Esophagus muscularis mucosa (tissue), 4 donors: ENCODE data around the gene RALY. TPM values are rescaled to one million over a fixed set of nuclear protein-coding genes. Genes with fewer than 3 reads are reported as not detected.

ENCODE experiments used
- DNase-seq: peaks from one replicate; pipeline ENCODE4 v3.0.0-alpha.2; 2017; ENCODE audit errors: extremely low spot score
- H3K27ac ChIP-seq, 4 donors: fragments of 200-600 bp; sonication (generic); replicated peaks in 1 of 4; 1 replicate in 3 of 4; 2 replicates in 1 of 4; pipeline ENCODE4 v1.5.1; 2016 to 2019; ENCODE audit warnings: mild to moderate bottlenecking in 1 of 4
- H3K27me3 ChIP-seq, 4 donors: fragments of 200-600 bp; sonication (generic); one replicate each; pipeline versions ENCODE4 v1.5.1 to v1.6.0; 2016 to 2019
- H3K36me3 ChIP-seq, 4 donors: fragments of 200-600 bp; sonication (generic); one replicate each; pipeline ENCODE4 v1.5.1; 2016 to 2019
- H3K4me1 ChIP-seq, 4 donors: fragments of 200-600 bp; sonication (generic); one replicate each; pipeline ENCODE4 v1.5.1; 2016 to 2019
- H3K4me3 ChIP-seq, 4 donors: fragments of 200-600 bp; sonication (generic); 1 replicate in 2 of 4; 2 replicates in 2 of 4; pipeline ENCODE4 v1.5.1; 2016 to 2019; ENCODE audit warnings: mild to moderate bottlenecking in 4 of 4, moderate library complexity in 1 of 4
- H3K9me3 ChIP-seq, 4 donors: fragments of 200-600 bp; sonication (generic); 1 replicate in 3 of 4; 2 replicates in 1 of 4; pipeline ENCODE4 v1.5.1; 2016 to 2019
- EP300 ChIP-seq: sonication (generic); formaldehyde crosslinking; IDR thresholded peaks from one replicate; pipeline ENCODE4 v1.6.1; 2017; ENCODE audit warnings: antibody characterized with exemption
- POLR2A ChIP-seq: fragments of 450-650 bp; IDR thresholded peaks from one replicate; pipeline ENCODE4 v1.6.1; 2017; ENCODE audit warnings: antibody characterized with exemption, moderate library complexity, mild to moderate bottlenecking, low read depth
- POLR2AphosphoS5 ChIP-seq, 2 donors: sonication (generic); formaldehyde crosslinking; IDR thresholded peaks; one replicate each; pipeline ENCODE4 v1.6.1; 2017; ENCODE audit warnings: antibody characterized with exemption in 2 of 2
- WGBS: methylation state at CpG from one replicate; pipeline ENCODE4 v1.1.5; 2018; 5-methylcytosine and 5-hydroxymethylcytosine counted together
- intact Hi-C: fragments of 100-400 bp; cut with DNase I; formaldehyde crosslinking; loops from one replicate; pipeline ENCODE4 v1.15.1; 2023
- total RNA-seq, 4 donors: library from RNA; depleted of rRNA; stranded (reverse); fragments of >200 nt; gene quantifications; one replicate each; pipeline versions ENCODE4 v1.1.0 to v1.2.1, GENCODE V29; 2016
- TF ChIP-seq, protein P1 (sequence below), 3 experiments: fragments of 200-600 bp in 2 of 3; fragments of 450-650 bp in 1 of 3; sonication (generic) in 2 of 3; IDR thresholded peaks; one replicate each; pipeline ENCODE4 v1.5.1; 2017 to 2019; ENCODE audit warnings: antibody characterized with exemption in 3 of 3, mild to moderate bottlenecking in 2 of 3, moderate library complexity in 1 of 3

RALY gene
- total RNA-seq, 4 donors from 2014 or later: 114 to 121 (median 117) TPM

DNA sequence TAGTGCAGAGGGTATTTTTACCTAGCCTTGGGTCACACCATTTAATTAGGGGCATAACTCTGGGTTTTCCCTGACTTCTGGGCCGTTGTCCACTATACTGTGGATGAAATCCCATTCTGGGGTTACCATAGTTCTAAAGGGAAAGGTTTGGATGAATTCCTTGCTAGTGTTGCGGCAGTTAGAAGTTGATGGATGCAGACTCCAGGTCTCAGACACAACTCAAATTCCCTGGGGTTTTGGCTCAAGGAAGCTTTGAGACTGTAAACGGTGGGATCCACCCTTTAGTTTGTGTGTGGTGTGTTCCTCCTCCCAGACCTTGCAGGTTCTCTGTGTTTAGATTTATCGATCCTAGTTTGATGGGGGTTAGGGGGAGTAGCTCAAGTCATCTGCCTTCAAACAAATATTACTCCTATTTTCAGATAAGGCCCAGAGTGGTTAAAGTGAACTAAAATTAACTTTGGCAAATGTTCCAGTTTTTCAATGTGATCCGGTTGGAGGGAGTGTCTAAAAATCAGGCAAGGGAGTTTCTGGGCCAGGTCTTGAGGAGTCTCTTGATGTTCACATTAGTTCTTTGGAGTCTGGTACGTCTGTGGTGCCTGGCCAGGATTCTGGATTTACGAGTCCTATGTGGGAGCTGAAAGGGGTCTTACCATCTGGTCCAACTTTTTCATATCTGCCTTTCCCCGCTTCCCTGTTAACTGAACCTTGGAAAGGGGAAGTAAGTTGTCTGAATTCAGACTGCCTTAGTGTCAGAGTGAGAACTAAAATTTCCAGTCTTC is 1.5 kb downstream of the RALY start:
- intact Hi-C loops: no loop called here
- 13% methylated on average over 8 of the region's 8 CpGs for WGBS
- peaks cover 61 to 73% (median 69%) of the 10 kb centered on the region in 4 donors for H3K4me1 ChIP-seq
- H3K9me3 ChIP-seq: no peaks in the 10 kb centered on the region
- no peak for DNase-seq
- H3K27ac ChIP-seq: peak overlapping the region; percentile 98 to 99 (median 99)
- H3K27me3 ChIP-seq: no peaks in the 10 kb centered on the region
- peak overlapping the region; percentile 89 to 96 (median 94) for H3K4me3 ChIP-seq
- H3K36me3 ChIP-seq: no peaks in the 10 kb centered on the region
- TF ChIP-seq POLR2A (no peak), POLR2AphosphoS5 (IDR thresholded peaks at IDR 0.05) (no peak), EP300 (no peak)
- TF ChIP-seq, protein P1, sequence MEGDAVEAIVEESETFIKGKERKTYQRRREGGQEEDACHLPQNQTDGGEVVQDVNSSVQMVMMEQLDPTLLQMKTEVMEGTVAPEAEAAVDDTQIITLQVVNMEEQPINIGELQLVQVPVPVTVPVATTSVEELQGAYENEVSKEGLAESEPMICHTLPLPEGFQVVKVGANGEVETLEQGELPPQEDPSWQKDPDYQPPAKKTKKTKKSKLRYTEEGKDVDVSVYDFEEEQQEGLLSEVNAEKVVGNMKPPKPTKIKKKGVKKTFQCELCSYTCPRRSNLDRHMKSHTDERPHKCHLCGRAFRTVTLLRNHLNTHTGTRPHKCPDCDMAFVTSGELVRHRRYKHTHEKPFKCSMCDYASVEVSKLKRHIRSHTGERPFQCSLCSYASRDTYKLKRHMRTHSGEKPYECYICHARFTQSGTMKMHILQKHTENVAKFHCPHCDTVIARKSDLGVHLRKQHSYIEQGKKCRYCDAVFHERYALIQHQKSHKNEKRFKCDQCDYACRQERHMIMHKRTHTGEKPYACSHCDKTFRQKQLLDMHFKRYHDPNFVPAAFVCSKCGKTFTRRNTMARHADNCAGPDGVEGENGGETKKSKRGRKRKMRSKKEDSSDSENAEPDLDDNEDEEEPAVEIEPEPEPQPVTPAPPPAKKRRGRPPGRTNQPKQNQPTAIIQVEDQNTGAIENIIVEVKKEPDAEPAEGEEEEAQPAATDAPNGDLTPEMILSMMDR (IDR thresholded peaks at IDR 0.05): no peak

DNA sequence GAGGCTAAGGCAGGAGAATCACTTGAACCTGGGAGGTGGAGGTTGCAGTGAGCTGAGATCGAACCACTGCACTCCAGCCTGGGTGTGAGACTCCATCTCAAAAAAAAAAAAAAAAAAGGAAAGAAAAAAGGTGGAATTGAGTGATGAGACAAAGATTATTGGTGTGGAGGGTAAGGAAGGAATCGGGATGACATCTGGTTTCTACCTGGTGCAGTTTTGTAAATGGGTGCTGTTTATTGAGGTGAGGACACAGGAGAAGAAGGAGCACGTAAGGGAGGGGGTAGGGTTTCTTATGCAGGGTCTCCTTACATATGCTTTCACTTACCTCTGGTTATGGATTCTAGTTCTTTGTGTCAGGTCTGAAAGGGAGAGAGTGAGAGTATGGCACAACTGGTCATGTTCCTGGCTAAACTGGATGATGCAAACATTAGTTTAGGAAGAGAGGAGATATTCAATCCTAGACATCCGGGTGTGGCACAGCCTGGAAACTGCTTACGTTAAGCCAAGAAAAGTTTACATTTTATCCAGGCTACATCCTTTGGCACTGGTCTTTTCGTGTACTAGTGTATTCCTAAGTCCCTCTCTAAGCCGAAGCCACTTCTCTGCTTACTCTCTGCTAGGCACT is 5.4 kb downstream of the RALY start:
- DNase-seq: no peak
- TF ChIP-seq POLR2A: no peak
- TF ChIP-seq EP300: no peak
- TF ChIP-seq POLR2AphosphoS5 (IDR thresholded peaks at IDR 0.05): no peak
- TF ChIP-seq, protein P1 (IDR thresholded peaks at IDR 0.05): no peak
- H3K4me3 ChIP-seq: no peak overlapping the region
- intact Hi-C loops: no loop called here
- no peaks in the 10 kb centered on the region for H3K9me3 ChIP-seq
- 71% methylated on average over 7 of the region's 7 CpGs for WGBS
- no peaks in the 10 kb centered on the region for H3K27me3 ChIP-seq
- peaks cover 66 to 92% (median 84%) of the 10 kb centered on the region in 4 donors for H3K4me1 ChIP-seq
- H3K27ac ChIP-seq: no peak overlapping the region
- H3K36me3 ChIP-seq: no peaks in the 10 kb centered on the region

DNA sequence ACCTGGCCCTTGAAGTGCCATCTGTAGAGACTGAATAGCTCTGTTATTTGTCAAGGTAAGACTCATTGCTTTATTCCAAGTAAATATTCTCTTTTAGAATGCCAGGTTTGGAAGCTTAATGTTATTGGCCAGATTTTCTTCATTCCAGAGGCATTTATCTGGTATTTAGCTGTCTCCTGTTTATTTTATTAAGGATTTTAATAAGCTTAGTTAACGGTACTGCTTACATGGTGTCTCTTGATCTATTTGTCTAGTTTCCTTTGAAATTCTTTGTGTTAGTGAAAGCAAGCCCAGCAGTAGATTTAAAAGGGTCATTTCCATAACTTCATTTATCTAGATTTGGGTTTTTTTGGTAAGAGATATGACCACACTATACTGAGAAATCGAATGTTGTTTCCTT is 7.7 kb downstream of the RALY start:
- intact Hi-C loops: no loop called here
- H3K4me1 ChIP-seq: peaks cover 51 to 91% (median 78%) of the 10 kb centered on the region in 4 donors

DNA sequence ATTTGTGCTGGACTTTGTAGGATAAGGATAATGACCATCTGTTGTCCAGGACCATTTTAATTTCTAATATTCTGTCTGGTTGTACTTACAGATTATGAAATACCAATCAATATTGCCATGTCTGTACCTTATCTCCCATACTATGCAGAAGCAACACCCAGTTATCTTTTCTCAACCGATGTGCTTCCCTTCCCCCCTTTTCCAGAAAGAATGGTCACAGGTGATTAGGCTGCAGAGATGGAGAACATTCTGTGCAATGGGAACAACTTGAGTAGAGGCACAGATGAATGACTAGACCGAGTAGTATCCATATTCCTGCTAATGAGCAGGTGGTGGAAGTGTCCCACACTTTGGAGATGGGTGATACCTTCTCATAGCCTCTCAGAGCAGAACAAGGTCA is 10.5 kb downstream of the RALY start:
- Histone ChIP-seq H3K27me3 (no peaks in the 10 kb centered on the region), H3K4me3 (no peak overlapping the region), H3K27ac (no peak overlapping the region), H3K36me3 (no peaks in the 10 kb centered on the region), H3K9me3 (no peaks in the 10 kb centered on the region), H3K4me1 (peaks cover 36 to 69% (median 60%) of the 10 kb centered on the region in 4 donors)
- 92% methylated on average over 2 of the region's 2 CpGs for WGBS
- TF ChIP-seq EP300: no peak
- TF ChIP-seq POLR2AphosphoS5 (IDR thresholded peaks at IDR 0.05): no peak
- TF ChIP-seq, protein P1 (IDR thresholded peaks at IDR 0.05): no peak
- no peak for TF ChIP-seq POLR2A
- intact Hi-C loops: no loop called here
- no peak for DNase-seq

More for the DNA sequence above, 7.7 kb downstream of the RALY start:
- no peak for DNase-seq
- Histone ChIP-seq H3K27ac (peak overlapping the region in 1 of 4 donors; percentile 13), H3K27me3 (no peaks in the 10 kb centered on the region), H3K4me3 (no peak overlapping the region), H3K9me3 (no peaks in the 10 kb centered on the region), H3K36me3 (no peaks in the 10 kb centered on the region)
- TF ChIP-seq POLR2A: no peak
- TF ChIP-seq, protein P1 (IDR thresholded peaks at IDR 0.05): no peak
- no peak for TF ChIP-seq EP300
- no peak for TF ChIP-seq POLR2AphosphoS5 (IDR thresholded peaks at IDR 0.05)
- 33% methylated on average over 2 of the region's 2 CpGs for WGBS
